Suprapubic skin (tissue), 4 donors: Measurements from ENCODE around the gene SERPINB11. TPM values are rescaled to one million over a fixed set of nuclear protein-coding genes. Genes with fewer than 3 reads are reported as not detected.
"Not testable (repeated sequence)": the region's sequence is repeated elsewhere in the genome, so short reads cannot be mapped to it uniquely, and the experiment has no call there.

Experiments used
- DNase-seq, 2 donors: peaks; one replicate each; pipeline ENCODE4 v3.0.0-alpha.2; 2019; ENCODE audit warnings: low spot score in 2 of 2
- H3K27ac ChIP-seq: fragments of 200-600 bp; sonication (generic); one replicate; pipeline ENCODE4 v1.5.1; 2019
- H3K27me3 ChIP-seq: fragments of 200-600 bp; sonication (generic); one replicate; pipeline ENCODE4 v1.5.1; 2019
- H3K36me3 ChIP-seq: fragments of 200-600 bp; sonication (generic); one replicate; pipeline ENCODE4 v1.5.1; 2019
- H3K4me1 ChIP-seq: fragments of 200-600 bp; sonication (generic); one replicate; pipeline ENCODE4 v1.5.1; 2019
- H3K4me3 ChIP-seq: fragments of 200-600 bp; sonication (generic); one replicate; pipeline ENCODE4 v1.5.1; 2019; ENCODE audit warnings: mild to moderate bottlenecking
- H3K9me3 ChIP-seq: fragments of 200-600 bp; sonication (generic); one replicate; pipeline ENCODE4 v1.5.1; 2019
- CTCF ChIP-seq, 2 donors: fragments of 200-600 bp in 1 of 2; fragments of 450-650 bp in 1 of 2; sonication (generic) in 1 of 2; IDR thresholded peaks; one replicate each; pipeline ENCODE4 v1.5.1; 2016 to 2019; ENCODE audit warnings: antibody characterized with exemption in 2 of 2, mild to moderate bottlenecking in 1 of 2, moderate library complexity in 1 of 2
- EP300 ChIP-seq: sonication (generic); formaldehyde crosslinking; IDR thresholded peaks from one replicate; pipeline ENCODE4 v1.6.1; 2017; ENCODE audit warnings: antibody characterized with exemption
- POLR2A ChIP-seq, 2 donors: fragments of 450-650 bp; IDR thresholded peaks; one replicate each; pipeline ENCODE4 v1.6.1; 2017; ENCODE audit warnings: antibody characterized with exemption in 2 of 2, mild to moderate bottlenecking in 2 of 2, moderate library complexity in 2 of 2
- POLR2AphosphoS5 ChIP-seq, 3 donors: sonication (generic); formaldehyde crosslinking; IDR thresholded peaks; one replicate each; pipeline ENCODE4 v1.6.1; 2017; ENCODE audit warnings: antibody characterized with exemption in 3 of 3
- WGBS: methylation state at CpG from one replicate; pipeline ENCODE4 v1.1.5; 2018; 5-methylcytosine and 5-hydroxymethylcytosine counted together
- total RNA-seq, 4 donors: library from RNA; depleted of rRNA; stranded (reverse); fragments of >200 nt; gene quantifications; one replicate each; pipeline ENCODE4 v1.1.0, GENCODE V29; 2016

SERPINB11 gene
- total RNA-seq: under 1 TPM in 1 of 4 donors, not detected in 3; 0.45 TPM

- H3K27me3 ChIP-seq: no peaks in the 10 kb centered on the region
- 84% methylated on average over 2 of the region's 2 CpGs for WGBS
- TF ChIP-seq POLR2AphosphoS5 (IDR thresholded peaks at IDR 0.05): no peak
- no peak for TF ChIP-seq CTCF (IDR thresholded peaks at IDR 0.05)
- TF ChIP-seq POLR2A (IDR thresholded peaks at IDR 0.05): no peak
- TF ChIP-seq EP300: no peak
- DNase-seq: no peak
- H3K27ac ChIP-seq: no peak within 1 kb of the TSS
- H3K4me1 ChIP-seq: no peaks in the 10 kb centered on the region
- no peaks in the 10 kb centered on the region for H3K9me3 ChIP-seq
- H3K36me3 ChIP-seq: no peaks in the 10 kb centered on the region
- no peak within 1 kb of the TSS for H3K4me3 ChIP-seq
Observed at GRCh38 chr18:63702660-63703059, at the start of gene SERPINB11. TSS of gene SERPINB11 (plus strand) at chr18:63702960. CDS start at chr18:63710194, 7,234 bp downstream.

GRCh38 chr18:63658920-63659319 is 43.8 kb upstream of the SERPINB11 start:
- not testable (repeated sequence) for H3K27ac ChIP-seq, H3K4me3 ChIP-seq, DNase-seq, H3K27me3 ChIP-seq, H3K36me3 ChIP-seq, H3K4me1 ChIP-seq, H3K9me3 ChIP-seq
- 73% methylated on average over 4 of the region's 4 CpGs for WGBS

- H3K27me3 ChIP-seq, H3K4me1 ChIP-seq, H3K27ac ChIP-seq, H3K4me3 ChIP-seq, DNase-seq, H3K9me3 ChIP-seq, H3K36me3 ChIP-seq: not testable (repeated sequence)
- 50% methylated on average over 2 of the region's 3 CpGs for WGBS
Observed at GRCh38 chr18:63661750-63662149, 41.0 kb upstream of the SERPINB11 start, which contains the start of gene SERPINB3. TSS of gene SERPINB3 (minus strand) at chr18:63661893. CDS start at chr18:63661216, 677 bp downstream.

GRCh38 chr18:63664571-63664970 is 38.2 kb upstream of the SERPINB11 start:
- no peak for DNase-seq
- Histone ChIP-seq H3K4me1 (no peaks in the 10 kb centered on the region), H3K9me3 (no peaks in the 10 kb centered on the region), H3K36me3 (no peaks in the 10 kb centered on the region), H3K27me3 (no peaks in the 10 kb centered on the region), H3K4me3 (no peak overlapping the region), H3K27ac (no peak overlapping the region)
- no peak for TF ChIP-seq POLR2A (IDR thresholded peaks at IDR 0.05)
- TF ChIP-seq EP300: no peak
- no peak for TF ChIP-seq POLR2AphosphoS5 (IDR thresholded peaks at IDR 0.05)
- 29% methylated on average over 1 of the region's 1 CpG for WGBS

- Histone ChIP-seq H3K4me1 (no peaks in the 10 kb centered on the region), H3K36me3 (no peaks in the 10 kb centered on the region), H3K4me3 (no peak overlapping the region), H3K27me3 (no peaks in the 10 kb centered on the region), H3K27ac (no peak overlapping the region), H3K9me3 (no peaks in the 10 kb centered on the region)
- TF ChIP-seq POLR2AphosphoS5 (IDR thresholded peaks at IDR 0.05) (no peak), CTCF (IDR thresholded peaks at IDR 0.05) (peak in 1 of 2 donors; percentile 28), POLR2A (IDR thresholded peaks at IDR 0.05) (no peak)
- 49% methylated on average over 5 of the region's 5 CpGs for WGBS
- DNase-seq: no peak
Observed at GRCh38 chr18:63676526-63677323, 26.0 kb upstream of the SERPINB11 start.

GRCh38 chr18:63677500-63678225 is 25.1 kb upstream of the SERPINB11 start:
- H3K4me1 ChIP-seq: peaks cover under 1% of the 10 kb centered on the region
- no peak overlapping the region for H3K27ac ChIP-seq
- H3K4me3 ChIP-seq: no peak overlapping the region
- TF ChIP-seq CTCF (IDR thresholded peaks at IDR 0.05) (no peak), POLR2AphosphoS5 (IDR thresholded peaks at IDR 0.05) (no peak), POLR2A (IDR thresholded peaks at IDR 0.05) (no peak), EP300 (no peak)
- DNase-seq: no peak
- WGBS: 52% methylated on average over 5 of the region's 5 CpGs
- H3K9me3 ChIP-seq: no peaks in the 10 kb centered on the region
- H3K36me3 ChIP-seq: no peaks in the 10 kb centered on the region
- no peaks in the 10 kb centered on the region for H3K27me3 ChIP-seq
